B cell (primary cell): ENCODE measurements around the gene PAM16.

ENCODE experiments used
- EZH2 ChIP-seq: IDR thresholded peaks from 2 replicates; pipeline ENCODE4 v1.6.1; 2012; ENCODE audit warnings: borderline replicate concordance, low read depth, mild to moderate bottlenecking, moderate library complexity, low read length; ENCODE audit not compliant: insufficient read depth, poor library complexity, severe bottlenecking
- TF ChIP-seq, protein P1 (sequence below): fragments of 200-600 bp; IDR thresholded peaks from one replicate; pipeline ENCODE4 v1.8.0; 2022; ENCODE audit warnings: antibody characterized with exemption, mild to moderate bottlenecking

DNA sequence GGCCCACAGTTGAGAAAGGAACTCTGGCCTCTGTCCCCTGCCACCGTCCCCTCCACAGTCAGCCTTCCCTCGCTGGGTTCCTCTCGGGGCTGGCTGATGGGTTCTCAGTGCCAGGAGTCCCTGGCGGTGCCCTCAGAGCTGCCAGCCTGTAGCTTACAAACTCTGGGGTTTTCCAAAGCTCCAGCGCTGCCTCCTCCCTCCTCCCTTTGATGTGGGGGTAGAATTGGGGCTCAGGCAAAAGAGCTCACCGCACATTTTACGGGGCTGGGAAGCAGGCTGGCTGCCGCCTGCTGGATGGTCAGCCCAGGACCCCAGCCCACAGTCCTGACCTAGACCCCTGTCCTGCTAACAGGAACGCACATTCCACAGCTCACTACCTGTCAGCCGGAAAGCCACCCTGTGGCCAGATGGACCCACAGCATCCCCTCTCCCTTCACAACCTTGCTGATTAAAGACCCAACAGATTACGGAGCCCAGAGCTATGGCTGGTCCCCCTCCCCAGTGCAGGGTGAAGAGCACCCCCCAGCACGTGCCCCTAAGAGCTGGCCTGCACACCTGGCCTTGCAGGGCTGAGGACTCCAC lies 26.5 kb upstream of the PAM16 start:
- TF ChIP-seq, protein P1, sequence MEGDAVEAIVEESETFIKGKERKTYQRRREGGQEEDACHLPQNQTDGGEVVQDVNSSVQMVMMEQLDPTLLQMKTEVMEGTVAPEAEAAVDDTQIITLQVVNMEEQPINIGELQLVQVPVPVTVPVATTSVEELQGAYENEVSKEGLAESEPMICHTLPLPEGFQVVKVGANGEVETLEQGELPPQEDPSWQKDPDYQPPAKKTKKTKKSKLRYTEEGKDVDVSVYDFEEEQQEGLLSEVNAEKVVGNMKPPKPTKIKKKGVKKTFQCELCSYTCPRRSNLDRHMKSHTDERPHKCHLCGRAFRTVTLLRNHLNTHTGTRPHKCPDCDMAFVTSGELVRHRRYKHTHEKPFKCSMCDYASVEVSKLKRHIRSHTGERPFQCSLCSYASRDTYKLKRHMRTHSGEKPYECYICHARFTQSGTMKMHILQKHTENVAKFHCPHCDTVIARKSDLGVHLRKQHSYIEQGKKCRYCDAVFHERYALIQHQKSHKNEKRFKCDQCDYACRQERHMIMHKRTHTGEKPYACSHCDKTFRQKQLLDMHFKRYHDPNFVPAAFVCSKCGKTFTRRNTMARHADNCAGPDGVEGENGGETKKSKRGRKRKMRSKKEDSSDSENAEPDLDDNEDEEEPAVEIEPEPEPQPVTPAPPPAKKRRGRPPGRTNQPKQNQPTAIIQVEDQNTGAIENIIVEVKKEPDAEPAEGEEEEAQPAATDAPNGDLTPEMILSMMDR = no peak
- TF ChIP-seq EZH2 = no peak
